H1 (cell line): ENCODE results near the gene ADRM1. TPM values are rescaled to one million over a fixed set of nuclear protein-coding genes. Genes with fewer than 3 reads are reported as not detected.

Experiments used
- CTCF ChIA-PET: fragments of 300-600 bp; sonication (Branson Sonifier 250); formaldehyde crosslinking; loops from one replicate; lab custom pipeline; 2021; ENCODE audit not compliant: partially characterized antibody; lab: Charles Lee
- POLR2A ChIA-PET: fragments of 300-600 bp; sonication (Branson Sonifier 250); formaldehyde crosslinking; loops from one replicate; lab custom pipeline; 2021; ENCODE audit warnings: inconsistent platforms; ENCODE audit not compliant: partially characterized antibody; lab: Charles Lee
- DNase-seq, 2 experiments: peaks; one replicate each; pipeline versions ENCODE4 v3.0.0 to v3.0.0-alpha.2; 2010 to 2022; ENCODE audit warnings: low spot score in 2 of 2, low read depth in 1 of 2, mixed read lengths in 1 of 2
- FAIRE-seq: peaks from 2 replicates; lab custom pipeline; 2011; peaks lifted over from hg19 to GRCh38; lab: Jason Lieb, UNC
- H2AFZ ChIP-seq: 2 replicates; pipeline ENCODE4 v1.8.1; 2012; ENCODE audit warnings: low read length, inconsistent platforms
- H2AK5ac ChIP-seq: 2 replicates; pipeline ENCODE4 v1.6.1; 2013; ENCODE audit warnings: low read depth, low read length
- H2BK120ac ChIP-seq: replicated peaks from 2 replicates; pipeline ENCODE3; 2013; ENCODE audit warnings: low read depth, low read length, inconsistent platforms
- H2BK12ac ChIP-seq: 2 replicates; pipeline ENCODE4 v1.6.1; 2013; ENCODE audit warnings: low read depth, low read length
- H2BK15ac ChIP-seq: 2 replicates; pipeline ENCODE4 v1.6.1; 2013; ENCODE audit warnings: low read length
- H2BK20ac ChIP-seq: 2 replicates; pipeline ENCODE4 v1.6.1; 2013; ENCODE audit warnings: low read length
- H2BK5ac ChIP-seq: 2 replicates; pipeline ENCODE4 v1.6.1; 2013; ENCODE audit warnings: low read depth, low read length
- H3K14ac ChIP-seq: 2 replicates; pipeline ENCODE4 v1.6.1; 2013; ENCODE audit warnings: inconsistent platforms; ENCODE audit not compliant: insufficient read length
- H3K18ac ChIP-seq: 2 replicates; pipeline ENCODE4 v1.6.1; 2013; ENCODE audit warnings: low read length; ENCODE audit errors: extremely low read depth
- H3K23ac ChIP-seq: 2 replicates; pipeline ENCODE4 v1.6.1; 2013; ENCODE audit warnings: inconsistent platforms; ENCODE audit not compliant: insufficient read length
- H3K23me2 ChIP-seq: 2 replicates; pipeline ENCODE4 v1.6.1; 2013; ENCODE audit warnings: low read depth, low read length
- H3K27ac ChIP-seq: 2 replicates; pipeline ENCODE4 v1.6.1; 2011; ENCODE audit warnings: low read depth, low read length, inconsistent platforms
- H3K27me3 ChIP-seq, 4 experiments: replicated peaks in 1 of 4; 1 replicate in 1 of 4; 2 replicates in 3 of 4; pipeline versions ENCODE4 v1.6.1 to v1.8.1; 2011 to 2013; ENCODE audit warnings: low read length in 3 of 4, mild to moderate bottlenecking in 3 of 4, inconsistent platforms in 2 of 4, mixed read lengths in 2 of 4, moderate library complexity in 1 of 4; ENCODE audit not compliant: control insufficient read depth in 3 of 4, insufficient read depth in 3 of 4; ENCODE audit errors: extremely low read depth in 1 of 4
- H3K36me3 ChIP-seq, 4 experiments: 2 replicates each; pipeline versions ENCODE4 v1.6.1 to v1.8.1; 2011 to 2013; ENCODE audit warnings: mild to moderate bottlenecking in 4 of 4, low read length in 3 of 4, moderate library complexity in 2 of 4, control low read depth in 1 of 4, inconsistent platforms in 1 of 4; ENCODE audit not compliant: insufficient read depth in 4 of 4, control insufficient read depth in 2 of 4
- H3K4ac ChIP-seq: replicated peaks from 2 replicates; pipeline ENCODE3; 2013; ENCODE audit warnings: low read length, low read depth, mixed read lengths, inconsistent platforms; ENCODE audit not compliant: insufficient read length
- H3K4me1 ChIP-seq, 4 experiments: replicated peaks in 1 of 4; 1 replicate in 1 of 4; 2 replicates in 3 of 4; pipeline versions ENCODE4 v1.6.1 to v1.8.1; 2011 to 2013; ENCODE audit warnings: low read length in 3 of 4, inconsistent platforms in 2 of 4, mixed read lengths in 1 of 4; ENCODE audit not compliant: insufficient read depth in 4 of 4, control insufficient read depth in 3 of 4
- H3K4me2 ChIP-seq, 2 experiments: 2 replicates each; pipeline versions ENCODE4 v1.6.1 to v1.8.1; 2011 to 2013; ENCODE audit warnings: low read depth in 2 of 2, low read length in 2 of 2, control low read depth in 1 of 2, inconsistent platforms in 1 of 2, mild to moderate bottlenecking in 1 of 2; ENCODE audit not compliant: insufficient read depth in 1 of 2
- H3K4me3 ChIP-seq, 4 experiments: fragments of 200-600, 300-600 bp in 1 of 4; sonication (generic), shearing (Covaris generic), sonication (Bioruptor Twin) in 1 of 4; 2 replicates each; pipeline versions ENCODE4 v1.5.1 to v1.8.1; 2011 to 2016; ENCODE audit warnings: low read length in 4 of 4, low read depth in 3 of 4, control low read depth in 2 of 4, inconsistent platforms in 2 of 4, mild to moderate bottlenecking in 2 of 4, mixed read lengths in 1 of 4, moderate library complexity in 1 of 4; ENCODE audit not compliant: insufficient read depth in 2 of 4; ENCODE audit errors: extremely low read depth in 1 of 4
- H3K56ac ChIP-seq: replicated peaks from 2 replicates; pipeline ENCODE3; 2013; ENCODE audit warnings: low read depth, mild to moderate bottlenecking, mixed read lengths, low read length, inconsistent platforms; ENCODE audit not compliant: insufficient read length
- H3K79me1 ChIP-seq: 2 replicates; pipeline ENCODE4 v1.6.1; 2013; ENCODE audit warnings: low read depth, low read length, control low read depth
- H3K79me2 ChIP-seq, 2 experiments: 2 replicates each; pipeline versions ENCODE4 v1.6.1 to v1.8.1; 2012 to 2013; ENCODE audit warnings: low read length in 2 of 2, mild to moderate bottlenecking in 2 of 2, inconsistent platforms in 1 of 2; ENCODE audit not compliant: insufficient read depth in 2 of 2, control insufficient read depth in 1 of 2
- H3K9ac ChIP-seq, 4 experiments: replicated peaks in 1 of 4; 1 replicate in 1 of 4; 2 replicates in 3 of 4; pipeline versions ENCODE4 v1.6.1 to v1.8.1; 2011 to 2013; ENCODE audit warnings: low read depth in 3 of 4, low read length in 3 of 4, control low read depth in 2 of 4, mild to moderate bottlenecking in 2 of 4, moderate library complexity in 2 of 4, inconsistent platforms in 1 of 4; ENCODE audit errors: extremely low read depth in 1 of 4
- H3K9me3 ChIP-seq, 2 experiments: 2 replicates each; pipeline versions ENCODE4 v1.6.1 to v1.8.1; 2012 to 2013; ENCODE audit warnings: mild to moderate bottlenecking in 2 of 2, moderate library complexity in 2 of 2, control low read depth in 1 of 2, inconsistent platforms in 1 of 2, low read depth in 1 of 2, low read length in 1 of 2, mixed read lengths in 1 of 2; ENCODE audit not compliant: insufficient read depth in 2 of 2
- H4K20me1 ChIP-seq, 2 experiments: replicated peaks in 1 of 2; 2 replicates each; pipeline versions ENCODE3 to v1.8.1; 2011 to 2013; ENCODE audit warnings: inconsistent platforms in 2 of 2, low read length in 2 of 2, mild to moderate bottlenecking in 1 of 2; ENCODE audit not compliant: insufficient read depth in 2 of 2, control insufficient read depth in 1 of 2
- H4K5ac ChIP-seq: 2 replicates; pipeline ENCODE4 v1.6.1; 2013; ENCODE audit warnings: low read length, low read depth, mixed read lengths, inconsistent platforms; ENCODE audit not compliant: insufficient read length
- H4K8ac ChIP-seq: 2 replicates; pipeline ENCODE4 v1.8.0; 2013; ENCODE audit warnings: mild to moderate bottlenecking, moderate library complexity, low read length, inconsistent platforms; ENCODE audit not compliant: insufficient read depth; ENCODE audit errors: extremely low read depth
- H4K91ac ChIP-seq: replicated peaks from 2 replicates; pipeline ENCODE3; 2013; ENCODE audit warnings: low read length, mixed read lengths, inconsistent platforms; ENCODE audit not compliant: insufficient read length
- GABPA ChIP-seq: IDR thresholded peaks from 2 replicates; pipeline ENCODE4 v1.6.1; 2011; ENCODE audit warnings: mild to moderate bottlenecking, low read length, moderate library complexity, borderline replicate concordance; ENCODE audit not compliant: insufficient read depth
- HDAC2 ChIP-seq, 2 experiments: fragments of 300-600 bp in 1 of 2; sonication (generic) in 1 of 2; IDR thresholded peaks; 2 replicates each; pipeline ENCODE4 v1.6.1; 2011 to 2012; ENCODE audit warnings: low read depth in 2 of 2, low read length in 2 of 2, mild to moderate bottlenecking in 2 of 2, moderate library complexity in 2 of 2, borderline replicate concordance in 1 of 2, inconsistent platforms in 1 of 2
- HDAC6 ChIP-seq: IDR thresholded peaks from one replicate; pipeline ENCODE4 v1.7.1; 2012; ENCODE audit warnings: low read depth, mild to moderate bottlenecking, inconsistent platforms, low read length, moderate library complexity
- KDM1A ChIP-seq: fragments of 200-600, 300-600 bp; sonication (generic); IDR thresholded peaks from 2 replicates; pipeline ENCODE4 v1.7.1; 2016; ENCODE audit warnings: mild to moderate bottlenecking, low read length, borderline replicate concordance
- SIN3A ChIP-seq, 2 experiments: IDR thresholded peaks in 1 of 2; conservative IDR thresholded peaks in 1 of 2; 2 replicates each; pipeline ENCODE4 v1.6.1; 2011 to 2012; ENCODE audit warnings: low read length in 2 of 2, improper control_type of control experiment in 1 of 2, low read depth in 1 of 2, mild to moderate bottlenecking in 1 of 2
- SIX5 ChIP-seq: IDR thresholded peaks from 2 replicates; pipeline ENCODE4 v1.6.1; 2011; ENCODE audit warnings: mild to moderate bottlenecking, low read depth, low read length
- SP1 ChIP-seq: IDR thresholded peaks from 2 replicates; pipeline ENCODE4 v1.6.1; 2011; ENCODE audit warnings: low read depth, low read length
- WGBS, 2 experiments: shearing (Covaris generic) in 1 of 2; methylation state at CpG; one replicate each; pipeline versions ENCODE4 v1.1.6 to v1.1.7; 2013 to 2015; ENCODE audit warnings: low lambda C conversion rate in 2 of 2, mixed read lengths in 2 of 2, inconsistent platforms in 1 of 2, low coverage in 1 of 2, missing lambda C conversion rate in 1 of 2; ENCODE audit not compliant: insufficient replicate concordance in 2 of 2, insufficient coverage in 1 of 2, insufficient read length in 1 of 2; ENCODE audit errors: extremely low coverage in 1 of 2, missing lambda C conversion rate in 1 of 2; 5-methylcytosine and 5-hydroxymethylcytosine counted together
- polyA plus RNA-seq, 7 experiments: library from polyadenylated mRNA; depleted of rRNA in 3 of 7; stranded (reverse) in 5 of 7; unstranded in 2 of 7; fragments of >200 nt in 5 of 7; fragments of 200-250 nt in 2 of 7; gene quantifications; 1 replicate in 5 of 7; 2 replicates in 1 of 7; 4 replicates in 1 of 7; pipeline versions ENCODE4 v1.2.1 to v1.2.3, GENCODE V29; 2011 to 2013; ENCODE audit warnings: missing spikeins in 2 of 7, mixed read lengths in 2 of 7
- total RNA-seq: library from RNA; stranded (reverse); fragmentation: NEBNext Ultra II Directional; extraction: Animal tissue kit (Norgen Biotek cat#: 25700); gene quantifications from 2 replicates; pipeline ENCODE4 v1.2.1, GENCODE V29; 2021
- TF ChIP-seq, protein P1 (sequence below), 3 experiments: IDR thresholded peaks; 1 replicate in 2 of 3; 2 replicates in 1 of 3; pipeline versions ENCODE4 v1.5.1 to v1.6.1; 2011; ENCODE audit warnings: low read length in 3 of 3, mild to moderate bottlenecking in 3 of 3, inconsistent platforms in 2 of 3, low read depth in 1 of 3, moderate library complexity in 1 of 3; ENCODE audit not compliant: insufficient read depth in 1 of 3; ENCODE audit errors: control extremely low read depth in 1 of 3

ADRM1 gene
- total and polyA plus RNA-seq, 2 of the 8 experiments (the other 6 are each of a cell fraction or from before 2014, with no cell fraction given): 126 to 214 TPM

DNA sequence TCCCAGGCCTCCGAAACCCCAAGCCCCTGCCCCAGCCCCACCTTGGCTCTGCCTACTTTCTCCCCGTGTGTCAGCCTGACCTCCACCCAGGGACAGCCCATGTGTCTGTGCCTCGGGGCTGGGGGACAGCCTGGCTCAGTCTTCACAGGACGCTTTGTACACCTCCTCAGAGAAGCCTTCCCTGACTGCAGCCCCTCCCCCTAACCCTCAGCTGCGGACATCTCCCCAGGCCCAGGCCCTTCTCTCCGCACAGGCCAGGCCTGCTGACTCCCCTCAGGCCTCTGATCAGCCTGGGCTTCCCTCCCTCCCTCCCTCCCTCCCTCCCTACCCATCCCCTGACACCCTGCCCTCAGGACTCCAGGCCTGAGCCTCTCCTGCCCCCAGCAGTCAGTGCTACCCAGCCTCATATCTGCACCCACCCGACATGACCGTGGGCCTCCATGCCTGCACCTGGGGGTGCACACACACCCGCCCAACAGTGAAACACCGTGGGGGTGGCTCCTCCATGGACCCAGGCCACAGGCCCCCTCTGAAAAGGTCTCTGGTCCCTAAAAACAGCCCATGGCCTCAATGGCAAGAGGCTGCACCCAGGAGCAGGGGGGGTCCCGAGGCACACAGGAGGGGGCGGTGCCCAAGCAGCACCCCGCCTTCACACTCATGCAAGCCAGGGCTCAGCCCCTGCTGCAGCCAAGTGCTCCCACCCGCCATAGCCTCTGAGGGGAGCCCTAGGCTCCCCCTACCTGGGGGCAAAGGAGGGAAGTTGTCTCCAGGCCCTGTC lies 51.4 kb downstream of the ADRM1 start:
- no peak overlapping the region for H2AFZ ChIP-seq
- peak overlapping the region; percentile 52 for H4K5ac ChIP-seq
- no peak for DNase-seq
- no peak for TF ChIP-seq SP1
- TF ChIP-seq SIN3A (conservative IDR thresholded peaks at IDR 0.05 in 1 of 2, IDR thresholded peaks at IDR 0.05 in 1 of 2; ENCODE audit: low read depth in 1 of 2, low read length in 2 of 2): no peak
- no peak for TF ChIP-seq KDM1A
- TF ChIP-seq SIX5: no peak
- TF ChIP-seq HDAC2 (IDR thresholded peaks at IDR 0.05; ENCODE audit: borderline replicate concordance in 1 of 2, low read depth in 2 of 2, low read length in 2 of 2): no peak
- TF ChIP-seq, protein P1, sequence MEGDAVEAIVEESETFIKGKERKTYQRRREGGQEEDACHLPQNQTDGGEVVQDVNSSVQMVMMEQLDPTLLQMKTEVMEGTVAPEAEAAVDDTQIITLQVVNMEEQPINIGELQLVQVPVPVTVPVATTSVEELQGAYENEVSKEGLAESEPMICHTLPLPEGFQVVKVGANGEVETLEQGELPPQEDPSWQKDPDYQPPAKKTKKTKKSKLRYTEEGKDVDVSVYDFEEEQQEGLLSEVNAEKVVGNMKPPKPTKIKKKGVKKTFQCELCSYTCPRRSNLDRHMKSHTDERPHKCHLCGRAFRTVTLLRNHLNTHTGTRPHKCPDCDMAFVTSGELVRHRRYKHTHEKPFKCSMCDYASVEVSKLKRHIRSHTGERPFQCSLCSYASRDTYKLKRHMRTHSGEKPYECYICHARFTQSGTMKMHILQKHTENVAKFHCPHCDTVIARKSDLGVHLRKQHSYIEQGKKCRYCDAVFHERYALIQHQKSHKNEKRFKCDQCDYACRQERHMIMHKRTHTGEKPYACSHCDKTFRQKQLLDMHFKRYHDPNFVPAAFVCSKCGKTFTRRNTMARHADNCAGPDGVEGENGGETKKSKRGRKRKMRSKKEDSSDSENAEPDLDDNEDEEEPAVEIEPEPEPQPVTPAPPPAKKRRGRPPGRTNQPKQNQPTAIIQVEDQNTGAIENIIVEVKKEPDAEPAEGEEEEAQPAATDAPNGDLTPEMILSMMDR (IDR thresholded peaks at IDR 0.05; ENCODE audit: control extremely low read depth in 1 of 3, insufficient read depth in 1 of 3, low read depth in 1 of 3, low read length in 3 of 3): no peak
- TF ChIP-seq GABPA: no peak
- no peak for TF ChIP-seq HDAC6

More for the DNA sequence above, 51.4 kb downstream of the ADRM1 start:
- H3K4ac ChIP-seq: peak overlapping the region; percentile 69
- WGBS, 2 experiments: 89% methylated on average over 10 of the region's 14 CpGs; no CpG with 5 or more reads in 1 of the 2 experiments
- FAIRE-seq: no peak
- no peak overlapping the region for H2BK20ac ChIP-seq
- H3K9ac ChIP-seq: no peak overlapping the region; a peak in 1 of 7 replicates
- no peak overlapping the region for H3K14ac ChIP-seq
- no peak overlapping the region for H3K18ac ChIP-seq
- no peak overlapping the region; a peak in 1 of 8 replicates for H3K4me3 ChIP-seq
- H2BK120ac ChIP-seq: no peak overlapping the region
- no peak overlapping the region for H2BK15ac ChIP-seq
- no peak overlapping the region for H2AK5ac ChIP-seq
- H3K27ac ChIP-seq: 0 out of 2 replicates have a peak overlapping the region, but pooled peaks have one; percentile 31
- H4K91ac ChIP-seq: no peak overlapping the region
- no peak overlapping the region for H3K56ac ChIP-seq
- H2BK12ac ChIP-seq: 0 out of 2 replicates have a peak overlapping the region, but pooled peaks have one; percentile 9
- H4K8ac ChIP-seq: no peak overlapping the region
- peaks cover 0 to 40% (median 28%) of the 10 kb centered on the region in 4 experiments; a peak in 6 of 7 replicates for H3K4me1 ChIP-seq
- H3K79me1 ChIP-seq: peaks cover 30% of the 10 kb centered on the region
- ChIA-PET CTCF (interaction anchor here (0.7 to 1.7 kb wide), 4 partner anchors 11 to 388 kb away, joined by 3 to 4 read pairs (median 3); no protein-coding TSS in a partner anchor), POLR2A (interaction anchor here (0.9 to 12.3 kb wide), 5 partner anchors 11 to 48 kb away, joined by 3 to 114 read pairs (median 10); partner anchors contain the start of genes LAMA5 and RPS21)
- H3K23ac ChIP-seq: no peak overlapping the region
- H3K9me3 ChIP-seq: peaks cover 0 to 3% of the 10 kb centered on the region in 2 experiments; a peak in 2 of 4 replicates
- peaks cover 0 to 24% of the 10 kb centered on the region in 2 experiments for H4K20me1 ChIP-seq
- H3K79me2 ChIP-seq: peaks cover 10 to 58% of the 10 kb centered on the region in 2 experiments; a peak in 3 of 4 replicates
- no peaks in the 10 kb centered on the region; the same call in 1 of the 2 replicates for H3K23me2 ChIP-seq
- no peak overlapping the region for H3K4me2 ChIP-seq
- peak overlapping the region; percentile 73 for H2BK5ac ChIP-seq
- H3K27me3 ChIP-seq: no peaks in the 10 kb centered on the region
- H3K36me3 ChIP-seq: peaks cover 17 to 38% (median 30%) of the 10 kb centered on the region in 4 experiments; a peak in 6 of 8 replicates
